B cell (primary cell): ENCODE results near the gene SLC12A7.

Experiments used
- CTCF ChIP-seq: fragments of 200-600 bp; IDR thresholded peaks from one replicate; pipeline ENCODE4 v1.8.0; 2022; ENCODE audit warnings: antibody characterized with exemption, mild to moderate bottlenecking
- EZH2 ChIP-seq: IDR thresholded peaks from 2 replicates; pipeline ENCODE4 v1.6.1; 2012; ENCODE audit warnings: borderline replicate concordance, low read depth, mild to moderate bottlenecking, moderate library complexity, low read length; ENCODE audit not compliant: insufficient read depth, poor library complexity, severe bottlenecking

DNA sequence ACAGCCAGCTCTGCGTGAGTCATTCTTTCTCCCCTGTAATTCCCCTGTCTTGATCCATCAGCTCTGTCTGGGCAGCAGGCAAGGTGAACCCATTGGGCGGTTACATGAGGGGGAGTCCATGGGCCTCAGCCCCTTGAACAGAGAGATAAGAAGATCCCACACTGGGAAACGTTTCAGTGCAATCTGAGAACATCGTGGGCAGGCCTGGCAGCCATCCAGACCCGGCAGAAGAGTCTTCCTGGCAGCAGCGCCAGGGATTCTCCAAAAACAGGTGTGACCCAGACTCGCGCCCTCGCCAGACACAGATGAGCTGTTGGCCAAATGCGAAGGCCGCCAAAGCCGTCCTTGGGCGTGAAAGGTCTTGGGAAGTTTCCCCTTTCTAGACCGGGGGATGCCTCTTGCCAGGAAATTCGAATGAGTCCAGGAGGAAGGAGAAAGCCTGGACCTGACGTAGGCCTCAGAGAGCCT, 6.4 kb upstream of the SLC12A7 start:
- TF ChIP-seq EZH2 (no peak), CTCF (no peak)
